GM18511 (cell line): ENCODE data around the gene DHRS13.

ENCODE experiments used
- ATAC-seq: cut with Tn5 transposase; IDR thresholded peaks from one replicate; pipeline ENCODE4 v1.9.1; 2021; ENCODE audit warnings: mild to moderate bottlenecking, moderate library complexity; ENCODE audit not compliant: unreplicated experiment

Gene DHRS13

GRCh38 chr17:28902819-28903545 lies at the start of gene DHRS13:
DHRS13 (minus strand) TSS chr17:28903079; CDS start chr17:28902944, 135 bp downstream.
- peak; percentile 90 for ATAC-seq

- peak; percentile 64 for ATAC-seq
Measured at GRCh38 chr17:28951991-28952975, 49.4 kb upstream of the DHRS13 start.

- peak; percentile 59 for ATAC-seq
Measured at GRCh38 chr17:28951428-28951990, 48.6 kb upstream of the DHRS13 start, which contains the start of gene PHF12. PHF12 (minus strand) TSS chr17:28951518; CDS start chr17:28950960, 558 bp downstream.

GRCh38 chr17:28950752-28951427 lies 48.0 kb upstream of the DHRS13 start:
- no peak for ATAC-seq

- ATAC-seq: no peak
Measured at GRCh38 chr17:28950017-28950751, 47.3 kb upstream of the DHRS13 start.

GRCh38 chr17:28949185-28950016 lies 46.5 kb upstream of the DHRS13 start:
- no peak for ATAC-seq

GRCh38 chr17:28948873-28949184 lies 46.0 kb upstream of the DHRS13 start:
- no peak for ATAC-seq

GRCh38 chr17:28948342-28948741 lies 45.5 kb upstream of the DHRS13 start:
- no peak for ATAC-seq

GRCh38 chr17:28947639-28948038 lies 44.8 kb upstream of the DHRS13 start:
- ATAC-seq: no peak

- no peak for ATAC-seq
Measured at GRCh38 chr17:28946239-28946638, 43.4 kb upstream of the DHRS13 start.

GRCh38 chr17:28944862-28945741 lies 42.2 kb upstream of the DHRS13 start:
- no peak for ATAC-seq

GRCh38 chr17:28944343-28944742 lies 41.5 kb upstream of the DHRS13 start:
- ATAC-seq: no peak

GRCh38 chr17:28942925-28943324 lies 40.0 kb upstream of the DHRS13 start:
- no peak for ATAC-seq

- no peak for ATAC-seq
Measured at GRCh38 chr17:28941251-28941650, 38.4 kb upstream of the DHRS13 start.

GRCh38 chr17:28940675-28941074 lies 37.8 kb upstream of the DHRS13 start:
- ATAC-seq: no peak

GRCh38 chr17:28940142-28940541 lies 37.3 kb upstream of the DHRS13 start:
- no peak for ATAC-seq

- no peak for ATAC-seq
Measured at GRCh38 chr17:28938552-28938951, 35.7 kb upstream of the DHRS13 start.

- no peak for ATAC-seq
Measured at GRCh38 chr17:28937044-28937729, 34.3 kb upstream of the DHRS13 start.
